GM12878 (cell line): ENCODE results near the gene DCAF5.

Experiments used
- CTCF ChIP-seq, 3 experiments: IDR thresholded peaks in 2 of 3; conservative IDR thresholded peaks in 1 of 3; 2 replicates each; pipeline ENCODE4 v1.5.1; 2011; ENCODE audit warnings: low read depth in 3 of 3, low read length in 3 of 3, mild to moderate bottlenecking in 3 of 3, control low read depth in 2 of 3, moderate library complexity in 2 of 3, inconsistent platforms in 1 of 3, mixed read lengths in 1 of 3; ENCODE audit not compliant: control insufficient read depth in 2 of 3, insufficient read depth in 1 of 3; ENCODE audit errors: extremely low read depth in 1 of 3
- TARDBP ChIP-seq: IDR thresholded peaks from 2 replicates; pipeline ENCODE4 v1.6.1; 2016; ENCODE audit warnings: borderline replicate concordance

DNA sequence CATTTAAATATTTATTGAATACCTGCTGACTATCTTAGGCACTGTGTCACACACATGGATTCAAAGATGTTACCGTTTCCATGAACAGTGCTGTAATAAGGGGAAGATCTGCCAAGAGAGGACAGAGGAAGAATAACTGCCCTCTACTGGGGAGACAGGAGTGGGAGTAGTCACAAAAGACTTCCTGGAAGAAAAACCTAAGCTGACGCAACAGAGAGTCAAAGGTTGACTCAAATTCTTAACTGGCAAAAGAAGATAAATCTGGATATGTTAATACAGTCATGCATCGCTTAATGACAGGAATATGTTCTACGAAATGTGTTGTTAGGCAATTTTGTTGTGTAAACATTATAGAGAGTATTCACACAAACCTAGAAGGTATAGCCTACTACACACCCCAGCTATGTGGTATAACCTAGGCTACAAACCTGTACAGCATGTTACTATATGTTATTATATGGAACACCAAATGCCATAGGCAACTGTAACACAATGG, 51.5 kb downstream of the DCAF5 start:
- no peak for TF ChIP-seq TARDBP
- peak; percentile 34 to 43 (median 37); a peak in 5 of 6 replicates for TF ChIP-seq CTCF (IDR thresholded peaks at IDR 0.05 in 2 of 3, conservative IDR thresholded peaks at IDR 0.05 in 1 of 3; ENCODE audit: control insufficient read depth in 2 of 3, extremely low read depth in 1 of 3, insufficient read depth in 1 of 3, low read depth in 3 of 3, low read length in 3 of 3)
